MG63 (cell line): ENCODE results near the gene TEK. TPM values are rescaled to one million over a fixed set of nuclear protein-coding genes. Genes with fewer than 3 reads are reported as not detected.

Experiments
- DNase-seq: peaks from one replicate; pipeline ENCODE4 v3.0.0-alpha.2; 2020
- H3K27me3 ChIP-seq: fragments of 250-450 bp; sonication (Bioruptor Pico); 2 replicates; pipeline ENCODE4 v1.5.1; 2020; ENCODE audit warnings: mild to moderate bottlenecking, moderate library complexity
- H3K36me3 ChIP-seq: fragments of 250-450 bp; sonication (Bioruptor Pico); 2 replicates; pipeline ENCODE4 v1.5.1; 2020; ENCODE audit warnings: mild to moderate bottlenecking, moderate library complexity
- H3K4me3 ChIP-seq: fragments of 250-450 bp; sonication (Bioruptor Pico); 2 replicates; pipeline ENCODE4 v1.5.1; 2020; ENCODE audit warnings: mild to moderate bottlenecking, moderate library complexity
- H3K9me3 ChIP-seq: fragments of 250-450 bp; sonication (Bioruptor Pico); 2 replicates; pipeline ENCODE4 v1.5.1; 2020; ENCODE audit warnings: mild to moderate bottlenecking, moderate library complexity
- total RNA-seq: library from RNA; depleted of rRNA; stranded (reverse); fragments of >200 nt; shearing (Covaris generic); gene quantifications from 2 replicates; pipeline ENCODE4 v1.2.3, GENCODE V29; 2014; ENCODE audit warnings: low replicate concordance

TEK gene
- total RNA-seq, 1 experiment from 2014 or later, result 0.07 TPM

- no peaks in the 10 kb centered on the region for H3K9me3 ChIP-seq
- no peaks in the 10 kb centered on the region for H3K27me3 ChIP-seq
- H3K4me3 ChIP-seq, result no peak overlapping the region
- DNase-seq, result no peak
- H3K36me3 ChIP-seq, result no peaks in the 10 kb centered on the region
These were observed 596 bp downstream of the TEK start for GRCh38 chr9:27109621-27110020.

- DNase-seq, result no peak
- H3K27me3 ChIP-seq, result no peaks in the 10 kb centered on the region
- no peaks in the 10 kb centered on the region for H3K36me3 ChIP-seq
- H3K4me3 ChIP-seq, result no peak overlapping the region
- H3K9me3 ChIP-seq, result no peaks in the 10 kb centered on the region
These were observed 1.2 kb downstream of the TEK start for GRCh38 chr9:27110181-27110580.

- no peaks in the 10 kb centered on the region for H3K27me3 ChIP-seq
- DNase-seq, result no peak
- H3K9me3 ChIP-seq, result no peaks in the 10 kb centered on the region
- H3K36me3 ChIP-seq, result no peaks in the 10 kb centered on the region
- no peak overlapping the region for H3K4me3 ChIP-seq
These were observed 3.2 kb downstream of the TEK start for GRCh38 chr9:27112235-27112634.

DNA sequence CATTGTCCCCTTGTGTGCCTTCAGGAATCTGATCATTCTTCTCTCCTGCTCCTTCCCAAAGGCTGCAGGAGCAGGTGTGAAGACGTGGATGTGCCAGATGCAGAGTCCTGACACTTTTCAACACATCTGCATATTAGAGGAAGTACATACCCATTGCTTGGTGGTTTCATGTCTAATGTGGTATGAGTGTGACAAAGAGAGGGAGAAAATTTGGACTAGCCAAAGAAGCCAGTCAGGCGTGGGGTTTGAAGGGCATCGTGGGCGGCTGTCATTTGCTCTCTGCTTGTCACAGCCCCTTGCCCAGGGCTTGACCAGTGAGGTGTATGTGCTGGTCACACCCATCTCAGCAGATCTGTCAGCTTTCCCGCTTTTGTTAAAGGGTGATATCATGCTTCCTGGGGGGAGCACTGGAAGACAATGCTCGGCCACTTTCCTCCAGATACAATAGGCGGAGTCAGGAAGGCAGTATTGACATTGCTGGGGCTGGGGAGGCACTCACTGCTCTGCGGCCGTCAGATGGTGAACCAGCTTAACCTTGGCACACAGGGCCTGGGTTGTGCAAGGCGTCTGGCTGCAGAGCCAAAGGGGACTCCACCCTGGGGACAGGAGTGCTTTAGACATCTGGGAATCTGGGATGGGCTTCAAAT is 8.6 kb downstream of the TEK start:
- no peak overlapping the region for H3K4me3 ChIP-seq
- no peaks in the 10 kb centered on the region for H3K27me3 ChIP-seq
- DNase-seq, result peak; percentile 79
- H3K9me3 ChIP-seq, result no peaks in the 10 kb centered on the region
- H3K36me3 ChIP-seq, result no peaks in the 10 kb centered on the region

- Histone ChIP-seq H3K9me3 (no peaks in the 10 kb centered on the region), H3K36me3 (no peaks in the 10 kb centered on the region), H3K4me3 (no peak overlapping the region), H3K27me3 (no peaks in the 10 kb centered on the region)
- DNase-seq, result no peak
These were observed 9.9 kb downstream of the TEK start for GRCh38 chr9:27118916-27119315.

- Histone ChIP-seq H3K4me3 (no peak overlapping the region), H3K27me3 (no peaks in the 10 kb centered on the region), H3K9me3 (no peaks in the 10 kb centered on the region), H3K36me3 (no peaks in the 10 kb centered on the region)
- no peak for DNase-seq
These were observed 15.1 kb downstream of the TEK start for GRCh38 chr9:27124151-27124550.

GRCh38 chr9:27125030-27125429 is 16.0 kb downstream of the TEK start:
- Histone ChIP-seq H3K9me3 (no peaks in the 10 kb centered on the region), H3K27me3 (no peaks in the 10 kb centered on the region), H3K36me3 (no peaks in the 10 kb centered on the region), H3K4me3 (no peak overlapping the region)
- peak; percentile 89 for DNase-seq

DNA sequence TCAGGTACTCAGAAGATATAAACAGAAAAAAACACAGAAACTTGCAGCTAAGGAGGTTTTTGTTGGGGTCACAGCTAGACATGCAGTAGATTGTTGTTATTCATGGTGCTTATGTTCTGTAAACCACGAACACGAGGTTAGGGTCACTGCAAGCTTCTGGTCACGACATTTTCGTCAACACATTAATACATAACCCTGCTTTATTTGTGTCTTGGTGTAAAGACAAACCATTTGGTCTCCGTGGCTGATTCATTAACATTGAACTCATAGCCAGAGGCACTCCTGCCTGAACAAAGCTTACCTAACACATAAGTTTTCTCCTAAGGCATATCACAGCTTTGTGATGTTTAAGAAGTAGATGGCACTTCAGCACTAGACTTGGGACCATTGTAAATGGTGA is 16.9 kb downstream of the TEK start:
- DNase-seq, result no peak
- Histone ChIP-seq H3K9me3 (no peaks in the 10 kb centered on the region), H3K36me3 (no peaks in the 10 kb centered on the region), H3K4me3 (no peak overlapping the region), H3K27me3 (no peaks in the 10 kb centered on the region)

DNA sequence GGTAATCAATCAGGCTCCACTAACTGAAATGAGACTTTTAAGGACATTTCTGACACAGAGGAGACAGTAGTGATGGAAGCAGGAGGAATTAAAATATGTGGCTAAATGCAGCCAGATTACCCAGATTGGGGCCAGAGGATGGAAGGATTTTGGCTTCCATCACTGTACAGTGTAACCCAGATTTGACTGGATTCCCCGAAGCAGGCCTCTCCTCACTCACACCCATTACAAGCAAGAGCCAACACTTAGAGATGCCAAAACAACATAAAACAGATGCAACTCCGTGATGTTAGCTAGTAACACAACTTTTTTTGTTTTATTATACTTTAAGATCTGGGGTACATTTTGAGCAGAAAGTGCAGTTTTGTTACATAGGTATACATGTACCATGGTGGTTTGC is 17.6 kb downstream of the TEK start:
- Histone ChIP-seq H3K4me3 (no peak overlapping the region), H3K36me3 (no peaks in the 10 kb centered on the region), H3K9me3 (no peaks in the 10 kb centered on the region), H3K27me3 (no peaks in the 10 kb centered on the region)
- DNase-seq, result no peak

DNA sequence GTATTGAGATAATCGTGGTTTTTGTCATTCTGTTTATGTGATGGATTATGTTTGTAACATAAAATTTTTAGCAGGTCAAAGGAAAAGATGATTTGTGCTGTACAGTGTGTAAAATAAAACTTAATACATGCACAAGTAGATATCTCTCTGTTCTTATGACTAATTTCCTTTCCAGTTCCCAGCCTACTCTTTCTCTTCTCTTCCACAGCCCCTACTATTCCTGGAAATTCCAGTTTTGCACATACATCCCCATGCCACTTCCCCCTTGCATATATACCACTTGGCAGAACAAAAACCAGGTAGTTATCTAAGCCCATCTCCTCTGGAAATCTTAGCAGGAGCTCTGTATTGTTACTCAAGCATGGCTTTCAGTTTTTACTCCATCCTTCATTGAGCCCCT is 20.2 kb downstream of the TEK start:
- DNase-seq, result no peak
- Histone ChIP-seq H3K36me3 (no peaks in the 10 kb centered on the region), H3K9me3 (no peaks in the 10 kb centered on the region), H3K27me3 (no peaks in the 10 kb centered on the region), H3K4me3 (no peak overlapping the region)

GRCh38 chr9:27131731-27132130 is 22.7 kb downstream of the TEK start:
- Histone ChIP-seq H3K4me3 (no peak overlapping the region), H3K9me3 (no peaks in the 10 kb centered on the region), H3K36me3 (no peaks in the 10 kb centered on the region), H3K27me3 (no peaks in the 10 kb centered on the region)
- no peak for DNase-seq

GRCh38 chr9:27133817-27134216 is 24.8 kb downstream of the TEK start:
- Histone ChIP-seq H3K27me3 (no peaks in the 10 kb centered on the region), H3K4me3 (no peak overlapping the region), H3K36me3 (no peaks in the 10 kb centered on the region), H3K9me3 (no peaks in the 10 kb centered on the region)
- DNase-seq, result no peak

DNA sequence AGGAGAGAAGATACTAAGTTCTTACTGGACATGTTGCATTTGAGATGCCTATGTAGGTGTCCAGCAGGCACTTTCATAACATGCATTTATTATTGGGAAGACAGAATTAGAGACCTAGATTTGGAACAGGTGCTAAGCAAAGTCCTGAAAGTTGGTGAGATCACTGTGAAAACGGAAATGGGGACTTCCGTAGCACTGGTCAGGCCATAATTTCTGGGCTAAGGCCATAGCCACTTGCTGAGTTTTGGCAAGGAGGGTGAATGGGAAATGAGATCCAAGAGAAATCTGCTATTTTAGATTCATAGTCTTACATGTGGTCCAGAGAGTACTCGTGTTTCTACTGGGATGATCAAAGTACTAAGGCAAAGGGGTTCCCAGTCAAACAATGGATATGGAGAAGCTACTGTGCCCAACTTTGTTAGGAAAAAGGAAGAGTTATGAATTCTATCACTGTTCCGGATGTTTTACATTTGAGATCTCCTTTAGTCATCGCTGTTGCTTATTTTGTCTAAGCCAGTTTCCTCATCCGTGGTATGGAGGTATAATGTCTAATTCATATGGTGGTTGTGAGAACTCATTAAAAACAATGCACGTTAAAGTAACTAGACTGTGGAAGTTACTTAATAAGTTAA is 33.4 kb downstream of the TEK start:
- DNase-seq, result no peak
- no peaks in the 10 kb centered on the region for H3K9me3 ChIP-seq
- no peaks in the 10 kb centered on the region for H3K36me3 ChIP-seq
- H3K4me3 ChIP-seq, result no peak overlapping the region
- H3K27me3 ChIP-seq, result no peaks in the 10 kb centered on the region

DNA sequence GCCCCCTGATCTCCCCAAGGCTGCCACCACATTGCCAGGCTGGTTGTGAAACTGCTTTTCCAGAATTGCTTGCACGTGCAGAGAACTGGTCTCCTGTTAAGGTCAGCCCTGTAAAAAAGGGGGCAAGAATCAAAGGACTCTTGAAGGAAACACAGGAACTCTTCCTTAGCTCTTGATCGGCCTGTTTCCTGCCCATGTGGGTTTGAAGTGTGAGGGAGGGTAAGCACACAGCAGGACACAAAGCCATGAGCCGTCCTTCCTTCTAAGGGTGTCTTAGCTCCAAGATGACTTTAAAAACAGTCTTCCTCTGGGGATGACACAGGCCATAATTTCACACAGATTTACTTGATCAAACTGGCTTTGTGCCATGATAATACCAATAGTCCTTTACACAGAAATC is 36.1 kb downstream of the TEK start:
- no peaks in the 10 kb centered on the region for H3K36me3 ChIP-seq
- H3K27me3 ChIP-seq, result no peaks in the 10 kb centered on the region
- no peaks in the 10 kb centered on the region for H3K9me3 ChIP-seq
- no peak overlapping the region for H3K4me3 ChIP-seq
- DNase-seq, result no peak

GRCh38 chr9:27149651-27150050 is 40.6 kb downstream of the TEK start:
- H3K36me3 ChIP-seq, result no peaks in the 10 kb centered on the region
- no peak for DNase-seq

DNA sequence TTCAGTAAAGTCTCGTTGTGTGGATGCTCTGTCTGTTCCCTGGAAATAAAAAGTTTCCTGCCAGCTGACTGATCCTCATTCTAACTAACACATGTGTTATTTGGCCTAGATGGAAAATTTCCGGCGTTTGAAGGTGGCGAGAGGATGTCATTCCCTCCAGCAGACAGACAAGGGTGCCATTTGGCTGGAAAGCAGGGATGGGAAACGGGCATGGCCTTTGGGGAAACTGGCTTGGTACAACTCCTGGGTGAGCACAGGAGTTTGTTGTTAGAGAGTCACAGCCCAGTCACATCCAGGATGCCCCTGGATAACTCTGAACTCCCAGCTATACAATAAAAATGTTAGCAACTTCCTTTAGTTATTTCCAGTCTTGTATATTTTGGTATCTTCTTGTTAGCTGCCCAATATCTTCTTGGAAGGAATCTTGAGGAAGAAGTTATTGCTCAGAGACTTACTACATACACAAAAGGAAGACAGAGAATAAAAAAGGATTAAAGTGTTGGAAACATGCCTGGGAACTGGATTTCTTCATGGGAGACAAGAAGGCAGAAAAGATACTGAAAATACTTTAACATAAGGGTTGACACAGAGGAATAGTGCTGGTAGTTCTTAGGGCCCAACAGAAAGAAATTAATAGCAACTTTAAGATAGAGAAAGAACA is 41.9 kb downstream of the TEK start:
- Histone ChIP-seq H3K27me3 (no peaks in the 10 kb centered on the region), H3K36me3 (no peaks in the 10 kb centered on the region), H3K9me3 (no peaks in the 10 kb centered on the region), H3K4me3 (no peak overlapping the region)
- peak; percentile 54 for DNase-seq

More at GRCh38 chr9:27149651-27150050, 40.6 kb downstream of the TEK start:
- no peaks in the 10 kb centered on the region for H3K27me3 ChIP-seq
- H3K9me3 ChIP-seq, result no peaks in the 10 kb centered on the region
- H3K4me3 ChIP-seq, result no peak overlapping the region

DNA sequence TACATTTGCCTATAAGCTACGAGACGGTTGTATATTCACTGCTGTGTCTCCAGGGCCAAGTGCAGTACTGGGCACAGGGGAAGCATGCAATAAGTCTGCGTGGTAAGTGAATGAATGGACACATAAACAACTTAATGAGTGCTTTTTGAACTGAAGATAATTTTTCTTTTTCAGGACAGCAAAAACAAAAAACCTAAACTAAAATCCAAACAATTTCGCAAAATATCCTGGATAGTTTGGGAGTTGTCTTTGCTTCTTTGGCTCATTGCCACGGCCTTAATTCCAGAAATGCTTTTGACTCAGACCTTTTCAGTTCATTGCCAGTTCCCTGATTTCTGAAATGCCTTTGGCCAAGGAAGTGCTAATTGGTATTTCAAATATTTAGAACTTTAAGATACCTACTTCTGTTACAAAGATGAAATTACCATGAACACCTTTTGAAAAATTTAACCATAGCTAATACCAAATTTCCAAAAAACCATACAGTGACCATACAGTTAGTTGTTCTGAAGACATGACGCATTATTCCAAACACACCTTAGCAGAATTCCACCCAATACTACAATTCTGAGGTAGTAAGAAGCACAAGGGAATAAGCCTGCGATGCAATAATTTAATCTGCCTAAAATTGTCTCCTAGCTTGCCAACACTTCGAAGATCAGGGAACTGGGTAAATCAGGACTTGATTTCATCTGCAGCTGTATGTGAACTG is 42.8 kb downstream of the TEK start:
- Histone ChIP-seq H3K36me3 (no peaks in the 10 kb centered on the region), H3K9me3 (no peaks in the 10 kb centered on the region), H3K27me3 (no peaks in the 10 kb centered on the region), H3K4me3 (no peak overlapping the region)
- DNase-seq, result peak; percentile 26

DNA sequence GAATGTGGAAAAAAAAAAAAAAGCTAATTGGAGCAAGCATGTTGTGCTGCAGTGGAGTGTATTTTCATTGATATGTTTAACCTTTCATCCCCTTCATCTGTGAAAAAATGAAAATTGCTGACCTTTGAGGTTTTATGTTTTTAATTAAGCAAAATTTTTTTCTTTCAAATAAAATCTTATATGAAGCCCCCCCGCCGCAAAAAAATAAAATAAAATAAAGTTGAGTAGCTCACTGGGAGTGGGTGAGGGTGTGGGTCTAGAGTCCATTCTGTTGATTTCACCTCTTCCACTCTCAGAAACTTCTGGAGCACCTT is 43.3 kb downstream of the TEK start:
- Histone ChIP-seq H3K9me3 (no peaks in the 10 kb centered on the region), H3K27me3 (no peaks in the 10 kb centered on the region), H3K4me3 (no peak overlapping the region), H3K36me3 (no peaks in the 10 kb centered on the region)
- DNase-seq, result no peak
